Epithelial cell of prostate (primary cell): ENCODE data around the gene CYB5A.
"Not testable (repeated sequence)": the region's sequence is repeated elsewhere in the genome, so short reads cannot be mapped to it uniquely, and the experiment has no call there.

Experiments
- DNase-seq: peaks from one replicate; pipeline ENCODE4 v3.0.0-alpha.2; 2011; ENCODE audit warnings: low read depth, low spot score
- H3K27ac ChIP-seq: fragments of 450-650 bp; 2 replicates; pipeline ENCODE4 v1.5.1; 2017; ENCODE audit warnings: mild to moderate bottlenecking

Gene CYB5A

DNA sequence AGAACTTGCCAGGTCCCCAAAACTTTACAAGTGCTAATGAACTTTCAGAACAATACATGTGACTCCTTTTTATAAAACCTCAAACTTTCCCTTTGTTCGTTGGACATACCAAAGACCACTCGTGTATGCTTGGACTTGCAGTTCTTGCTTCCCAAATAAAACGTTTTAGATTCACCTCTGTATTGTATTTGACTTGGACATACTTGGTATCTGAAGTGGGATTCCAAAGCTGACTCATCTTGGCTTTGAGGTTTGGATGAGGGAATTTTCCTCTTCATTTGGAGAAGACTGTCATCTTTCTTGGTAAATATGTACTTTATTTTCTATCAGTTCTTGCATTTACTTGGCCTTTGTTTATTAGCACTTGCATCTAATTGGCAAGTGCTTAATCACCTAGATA lies 8.0 kb upstream of the CYB5A start:
- H3K27ac ChIP-seq: no peak overlapping the region
- no peak for DNase-seq

DNA sequence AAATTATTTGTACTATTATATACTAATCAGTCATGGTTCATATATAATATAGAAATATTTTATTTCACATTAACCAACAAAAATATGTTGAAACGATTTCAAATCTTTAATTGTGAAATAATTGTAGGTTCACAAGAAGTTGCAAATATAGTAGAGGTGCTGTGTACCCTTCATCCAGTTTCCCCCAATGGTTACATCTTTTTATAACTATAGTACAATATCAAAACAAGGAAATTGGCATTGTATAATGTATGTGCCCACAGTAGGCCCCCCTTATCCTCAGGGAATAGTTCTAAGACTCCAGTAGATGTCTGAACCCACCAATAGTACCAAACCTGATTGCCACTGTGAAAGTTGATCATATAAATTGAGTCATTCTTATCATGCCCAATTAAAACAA lies 7.4 kb upstream of the CYB5A start:
- no peak for DNase-seq

DNA sequence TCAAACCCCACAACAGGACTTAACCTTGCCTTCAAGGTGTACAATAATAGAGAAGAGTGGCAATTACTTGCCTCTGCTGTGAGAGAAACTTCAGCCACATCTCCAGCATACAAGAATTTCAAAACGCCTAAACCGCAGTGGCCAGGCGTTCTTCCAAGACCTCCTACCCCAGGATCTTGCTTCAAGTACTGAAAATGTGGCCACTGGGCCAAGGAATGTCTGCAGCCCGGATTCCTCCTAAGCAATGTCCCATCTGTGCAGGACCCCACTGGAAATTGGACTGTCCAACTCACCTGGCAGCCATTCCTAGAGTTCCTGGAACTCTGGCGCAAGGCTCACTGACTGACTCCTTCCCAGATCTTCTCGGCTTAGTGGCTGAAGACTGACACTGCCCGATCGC lies 2.8 kb upstream of the CYB5A start:
- no peak for DNase-seq
- H3K27ac ChIP-seq: no peak overlapping the region

More for the DNA sequence above, 7.4 kb upstream of the CYB5A start:
- H3K27ac ChIP-seq: no peak overlapping the region

DNA sequence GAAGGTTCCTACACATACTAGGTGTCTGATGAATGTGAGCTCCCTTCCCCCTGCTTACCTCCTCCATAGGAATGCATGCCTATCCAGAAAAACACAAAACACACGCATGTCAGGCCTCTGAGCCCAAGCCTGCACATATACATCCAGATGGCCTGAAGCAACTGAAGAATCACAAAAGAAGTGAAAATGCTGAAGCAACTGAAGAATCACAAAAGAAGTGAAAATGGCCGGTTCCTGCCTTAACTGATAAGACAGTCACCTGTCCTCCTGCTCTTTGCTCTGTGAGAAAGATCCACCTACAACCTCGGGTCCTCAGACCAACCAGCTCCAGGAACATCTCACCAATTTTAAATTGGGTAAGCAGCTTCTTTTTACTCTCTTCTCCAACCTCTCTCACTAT lies 1.2 kb upstream of the CYB5A start:
- not testable (repeated sequence) for DNase-seq, H3K27ac ChIP-seq

GRCh38 chr18:74292541-74292858 lies 737 bp upstream of the CYB5A start:
- no peak overlapping the region for H3K27ac ChIP-seq
- no peak for DNase-seq

DNA sequence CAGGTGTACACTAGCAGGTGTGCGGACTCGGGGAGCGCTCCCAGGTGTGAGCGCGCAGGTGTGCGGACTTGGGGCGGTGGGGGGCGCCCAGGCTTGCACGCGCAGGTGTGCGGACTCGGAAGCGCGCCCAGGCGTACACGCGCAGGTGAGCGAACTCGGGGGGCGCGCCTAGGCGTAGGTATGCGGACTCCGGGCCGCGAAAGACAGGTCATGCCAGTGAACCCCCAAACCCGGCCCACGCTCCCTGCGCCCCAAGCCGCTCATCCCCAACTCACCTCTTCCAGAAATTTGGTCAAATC lies 342 bp downstream of the CYB5A start:
- H3K27ac ChIP-seq: no peak overlapping the region
- no peak for DNase-seq

DNA sequence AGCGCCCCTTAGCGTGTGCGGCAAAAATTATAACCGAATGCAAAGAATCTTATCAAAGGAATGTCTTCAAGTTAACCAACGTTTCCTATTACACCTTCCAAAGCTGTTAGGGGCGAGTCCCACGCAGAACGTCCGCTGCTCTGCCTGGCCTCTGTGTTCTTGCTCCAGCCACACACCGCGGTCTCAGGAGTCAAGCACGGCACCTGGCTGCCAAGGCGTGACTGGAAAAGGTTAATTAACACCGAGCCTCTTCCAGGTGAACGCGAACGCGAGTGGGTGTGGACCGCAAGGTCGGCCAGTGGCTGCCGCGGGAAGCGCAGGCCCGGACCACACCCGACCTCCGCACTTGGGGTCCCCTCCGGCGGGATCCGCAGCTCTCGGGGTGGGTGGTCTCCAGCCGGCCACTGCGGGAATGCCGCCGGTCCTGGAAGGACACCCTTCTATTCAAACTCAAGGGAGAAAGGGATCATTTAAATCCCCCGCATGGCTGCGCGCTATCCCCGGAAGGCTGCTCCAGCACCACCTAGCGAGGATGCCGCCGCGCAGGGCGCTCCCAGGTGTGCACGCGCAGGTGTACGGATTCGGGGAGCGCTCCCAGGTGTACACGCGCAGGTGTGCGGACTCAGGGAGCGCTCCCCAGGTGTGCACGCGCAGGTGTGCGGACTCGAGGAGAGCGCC lies 830 bp downstream of the CYB5A start:
- no peak for DNase-seq
- no peak overlapping the region for H3K27ac ChIP-seq

DNA sequence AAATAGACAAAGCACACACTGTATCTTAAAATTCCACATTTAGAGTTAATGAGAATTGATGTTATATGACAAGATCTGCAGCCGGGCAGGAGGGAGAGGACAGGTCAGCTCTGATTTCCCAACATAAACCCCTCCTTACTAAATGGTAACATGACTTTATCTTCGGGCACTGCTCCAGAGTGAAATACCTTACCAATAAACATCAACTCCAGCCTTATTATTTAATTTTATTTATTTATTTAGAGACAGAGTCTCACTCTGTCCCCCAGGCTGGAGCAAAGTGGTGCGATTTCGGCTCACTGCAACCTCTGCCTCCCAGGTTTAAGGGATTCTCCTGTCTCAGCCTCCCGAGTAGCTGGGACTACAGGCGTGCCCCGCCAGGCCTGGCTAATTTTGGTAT lies 1.7 kb downstream of the CYB5A start:
- no peak for DNase-seq
- H3K27ac ChIP-seq: no peak overlapping the region

- no peak overlapping the region for H3K27ac ChIP-seq
- no peak for DNase-seq
Measured at GRCh38 chr18:74289137-74289536, 2.6 kb downstream of the CYB5A start.

DNA sequence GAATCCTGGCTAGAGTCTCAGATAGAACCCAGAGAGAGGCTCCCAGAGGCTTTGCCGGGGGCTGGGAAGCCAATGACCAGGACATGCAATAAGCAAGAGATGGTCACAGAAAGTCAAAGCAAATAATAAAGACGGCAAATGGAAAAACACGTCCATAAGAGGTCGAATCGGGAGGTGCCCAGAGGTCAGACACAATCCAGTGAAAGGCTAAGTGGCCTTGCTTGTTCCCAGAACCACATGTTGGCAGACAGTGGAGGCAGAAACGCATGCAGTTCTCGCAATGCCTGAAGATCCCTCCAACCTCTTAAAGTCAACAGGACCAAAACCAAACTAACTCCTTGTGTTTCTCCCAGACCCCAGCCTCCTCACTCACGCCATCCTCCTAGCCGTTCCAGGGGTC lies 3.0 kb downstream of the CYB5A start:
- DNase-seq: no peak

DNA sequence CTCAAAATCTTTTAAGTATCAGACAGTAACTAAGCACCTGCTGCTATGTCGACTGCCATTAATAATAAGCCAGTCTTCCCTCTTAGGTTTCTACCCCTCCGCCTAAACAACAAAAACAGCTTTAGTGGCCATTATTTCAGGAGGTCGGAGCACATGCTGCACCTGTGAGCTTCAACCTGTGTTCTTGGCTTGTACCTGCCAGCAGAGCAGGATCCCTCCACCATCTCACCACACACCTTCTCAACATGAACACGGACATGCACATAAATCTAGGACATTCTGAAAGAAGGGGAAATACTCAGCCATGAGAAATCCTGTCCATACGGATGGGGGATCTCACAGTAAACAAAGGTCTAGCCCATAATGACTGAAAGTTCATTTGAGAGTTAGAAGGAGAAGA lies 3.7 kb downstream of the CYB5A start:
- DNase-seq: no peak
- H3K27ac ChIP-seq: no peak overlapping the region

More for the DNA sequence above, 3.0 kb downstream of the CYB5A start:
- no peak overlapping the region for H3K27ac ChIP-seq

GRCh38 chr18:74286856-74287255 lies 4.9 kb downstream of the CYB5A start:
- DNase-seq: no peak

GRCh38 chr18:74286106-74286855 lies 5.5 kb downstream of the CYB5A start:
- DNase-seq: no peak
- no peak overlapping the region for H3K27ac ChIP-seq

More at GRCh38 chr18:74286856-74287255, 4.9 kb downstream of the CYB5A start:
- H3K27ac ChIP-seq: no peak overlapping the region

DNA sequence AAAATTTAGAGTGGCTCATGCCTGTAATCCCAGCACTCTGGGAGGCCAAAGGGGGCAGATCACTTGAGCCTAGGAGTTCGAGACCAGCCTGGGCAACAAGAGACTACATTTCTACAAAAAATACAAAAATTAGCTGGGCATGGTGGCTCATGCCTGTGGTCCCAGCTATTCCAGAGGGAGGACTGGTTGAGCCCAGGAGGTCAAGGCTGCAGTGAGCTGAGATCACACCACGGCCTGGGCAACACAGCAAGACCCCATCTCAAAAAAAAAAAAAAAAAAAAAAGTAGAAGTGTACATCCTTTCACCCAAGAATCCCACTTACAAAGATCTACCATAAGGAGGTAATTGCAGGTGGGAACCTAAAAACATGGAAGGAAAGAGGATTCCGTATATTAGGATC lies 6.2 kb downstream of the CYB5A start:
- not testable (repeated sequence) for H3K27ac ChIP-seq, DNase-seq

DNA sequence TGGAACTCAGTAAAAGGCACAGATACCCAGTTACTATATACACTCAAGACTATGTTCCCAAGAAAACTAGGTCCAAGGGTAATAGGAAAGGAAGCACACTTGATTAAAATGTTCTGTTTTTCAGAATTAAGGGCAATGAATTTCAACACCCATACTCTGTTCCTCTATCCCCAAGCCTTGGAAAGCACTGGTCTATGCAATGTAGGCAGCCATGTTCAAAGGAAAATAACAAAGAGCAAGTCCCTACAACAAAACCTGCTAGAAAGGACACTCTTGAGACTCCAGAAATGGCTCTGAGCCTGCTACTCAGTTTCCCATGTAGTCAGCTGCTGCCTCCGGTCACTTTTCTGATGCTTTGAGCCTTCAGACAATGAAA lies 6.8 kb downstream of the CYB5A start:
- no peak overlapping the region for H3K27ac ChIP-seq
- no peak for DNase-seq

DNA sequence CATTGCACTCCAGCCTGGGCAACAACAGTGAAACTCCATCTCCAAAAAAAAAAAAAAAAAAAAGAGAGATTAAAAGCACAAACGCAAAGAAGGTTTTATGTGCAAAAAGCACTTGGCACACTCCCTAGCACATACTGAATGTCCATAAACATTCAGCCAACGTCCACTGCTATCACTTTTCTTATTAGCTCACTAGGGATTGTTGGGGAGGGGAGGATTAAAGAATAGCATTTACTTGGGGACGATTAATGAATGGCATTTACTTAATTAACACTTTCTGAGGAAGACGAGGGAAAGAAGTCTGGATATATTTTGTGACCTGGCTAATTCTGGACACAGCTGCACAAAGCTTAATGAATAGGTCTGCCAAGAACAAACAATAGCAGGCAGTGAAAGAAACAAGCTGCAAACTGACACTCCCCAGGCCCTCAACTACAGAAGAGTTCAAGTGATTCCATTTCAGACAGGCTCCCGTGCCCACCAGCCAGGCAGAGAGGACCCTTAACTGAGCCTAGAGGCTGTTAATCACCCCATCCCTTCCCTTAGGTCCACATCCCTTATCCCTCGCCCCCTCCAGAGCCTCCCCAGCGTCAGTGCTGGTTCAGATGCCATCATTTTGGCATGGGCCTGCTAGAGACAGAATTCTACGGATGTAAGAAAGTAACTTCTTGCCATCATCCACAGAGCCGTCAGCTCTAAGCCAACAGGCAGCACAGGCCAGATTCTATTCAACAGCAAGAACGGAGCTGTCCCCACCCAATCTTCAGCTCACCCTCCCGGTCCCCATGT lies 7.4 kb downstream of the CYB5A start:
- no peak for DNase-seq
- H3K27ac ChIP-seq: no peak overlapping the region

DNA sequence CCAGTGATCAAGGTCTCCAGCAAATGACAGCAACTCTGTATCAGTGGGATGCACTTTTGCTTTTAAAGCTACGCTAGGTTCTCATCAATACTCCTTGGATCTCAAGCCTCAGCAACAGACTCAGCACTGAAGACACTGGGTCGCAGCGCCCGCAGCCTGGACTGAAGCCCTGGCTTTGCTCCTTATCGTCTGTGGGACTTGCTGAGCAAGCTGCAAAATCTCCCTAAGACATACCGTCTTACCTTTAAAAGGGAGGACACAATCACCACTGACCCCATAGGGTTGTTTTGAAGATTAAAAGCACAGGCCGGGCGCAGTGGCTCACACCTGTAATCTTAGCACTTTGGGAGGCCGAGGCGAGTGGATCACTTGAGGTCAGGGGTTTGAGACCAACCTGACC lies 8.1 kb downstream of the CYB5A start:
- DNase-seq: no peak
- H3K27ac ChIP-seq: no peak overlapping the region

DNA sequence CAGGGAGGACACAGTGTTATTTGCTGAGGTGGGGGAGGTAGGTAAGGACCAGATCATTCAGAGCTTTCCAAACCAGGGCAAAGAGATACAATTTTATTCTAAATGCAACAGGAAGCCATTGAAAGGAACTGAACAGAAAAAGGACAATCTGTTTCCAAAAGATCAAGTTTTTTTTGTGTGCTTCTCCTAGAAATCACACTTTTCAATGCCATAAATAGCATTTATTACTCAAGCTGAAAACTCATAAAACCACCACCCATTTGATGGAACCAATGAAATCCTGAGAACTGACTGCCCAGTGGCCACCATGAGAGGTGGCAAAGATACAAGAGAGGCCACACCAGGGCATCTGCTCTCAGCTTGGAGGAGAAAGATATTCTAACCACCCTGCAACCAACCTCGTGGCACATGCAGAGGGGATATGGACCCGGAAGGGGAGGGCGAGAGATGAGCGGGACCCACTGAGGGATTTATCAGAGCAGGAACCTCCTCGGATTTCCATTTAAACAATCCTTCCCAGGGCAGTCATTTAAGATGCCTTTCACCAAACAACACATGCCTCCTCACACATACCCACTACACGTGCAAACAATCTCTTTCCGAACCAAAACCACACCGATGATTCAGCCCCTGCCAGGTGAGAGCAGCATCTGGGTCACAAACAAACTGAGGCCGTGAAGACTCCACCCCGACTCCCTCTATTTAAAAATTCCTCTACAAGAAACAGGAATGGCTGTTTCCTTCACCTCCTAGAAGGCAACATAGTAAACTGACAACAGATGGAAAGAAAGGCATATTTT lies 8.8 kb downstream of the CYB5A start:
- DNase-seq: no peak
- H3K27ac ChIP-seq: no peak overlapping the region

DNA sequence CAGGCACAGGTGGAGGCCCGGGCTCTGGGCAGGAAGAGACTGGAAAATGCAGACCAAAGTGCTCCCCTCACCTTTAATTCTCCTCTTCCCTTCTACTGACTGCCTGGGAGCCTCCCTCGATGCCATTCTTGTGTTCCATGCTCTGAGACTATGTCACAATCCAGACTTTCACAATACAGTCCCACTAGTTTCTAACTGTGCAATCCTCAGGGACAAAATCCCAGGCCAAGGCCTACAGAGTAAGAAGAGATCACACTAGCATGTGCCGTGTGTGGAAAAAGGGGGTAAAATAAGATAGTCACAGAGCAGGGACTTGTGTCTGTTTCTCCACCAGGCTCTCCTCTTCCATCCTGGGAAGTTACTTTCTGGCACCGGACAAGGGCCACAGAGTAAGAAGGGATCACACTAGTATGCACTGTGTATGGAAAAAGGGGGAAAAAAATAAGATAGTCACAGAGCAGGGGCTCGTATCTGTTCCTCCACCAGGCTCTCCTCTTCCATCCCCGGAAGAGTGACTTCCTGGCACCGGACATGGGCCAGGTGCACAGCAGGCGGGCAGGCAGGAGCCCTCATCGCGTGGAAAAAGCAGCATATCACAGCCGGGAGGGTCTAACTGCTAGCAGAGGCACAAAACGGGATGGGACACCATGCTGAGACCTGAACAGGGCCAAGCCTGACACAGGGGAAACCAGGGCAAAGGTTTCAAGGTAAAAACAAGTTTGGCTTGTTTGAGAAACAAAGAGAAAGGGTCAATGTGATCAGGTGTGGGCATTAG lies 9.6 kb downstream of the CYB5A start:
- no peak overlapping the region for H3K27ac ChIP-seq
- DNase-seq: no peak
